Ectodermal cell (in vitro differentiated cells): ENCODE results near the gene NAA10.

Source experiments
- H3K27ac ChIP-seq: 2 replicates; pipeline ENCODE4 v1.7.0; 2013; ENCODE audit warnings: mild to moderate bottlenecking, low read depth, low read length; ENCODE audit not compliant: insufficient read depth, poor library complexity, severe bottlenecking
- H3K27me3 ChIP-seq: 2 replicates; pipeline ENCODE4 v1.7.0; 2013; ENCODE audit warnings: mild to moderate bottlenecking, low read length; ENCODE audit not compliant: insufficient read depth, control insufficient read depth, poor library complexity, severe bottlenecking
- H3K36me3 ChIP-seq: one replicate; pipeline ENCODE4 v1.7.0; 2013; ENCODE audit warnings: low read length; ENCODE audit not compliant: control insufficient read depth, insufficient read depth
- H3K4me1 ChIP-seq: one replicate; pipeline ENCODE4 v1.7.0; 2013; ENCODE audit warnings: low read length; ENCODE audit not compliant: control insufficient read depth, insufficient read depth
- H3K4me3 ChIP-seq: 2 replicates; pipeline ENCODE4 v1.7.0; 2013; ENCODE audit warnings: low read depth, low read length, control low read depth; ENCODE audit not compliant: insufficient read depth
- H3K9me3 ChIP-seq: 2 replicates; pipeline ENCODE4 v1.7.0; 2013; ENCODE audit warnings: mild to moderate bottlenecking, low read length, moderate library complexity; ENCODE audit not compliant: control insufficient read depth
- WGBS, 2 experiments: methylation state at CpG; one replicate each; pipeline ENCODE4 v1.1.7; 2013; ENCODE audit warnings: missing lambda C conversion rate in 2 of 2; 5-methylcytosine and 5-hydroxymethylcytosine counted together

NAA10 gene

GRCh38 chrX:153901753-153902140 lies 33.1 kb downstream of the NAA10 start:
- 72 to 75% methylated on average over 8 of the region's 8 CpGs for WGBS, 2 experiments
- H3K27ac ChIP-seq, result no peak overlapping the region

GRCh38 chrX:153900831-153901752 lies 33.7 kb downstream of the NAA10 start:
- Histone ChIP-seq H3K36me3 (no peaks in the 10 kb centered on the region), H3K4me3 (no peak overlapping the region), H3K9me3 (no peaks in the 10 kb centered on the region), H3K27me3 (no peaks in the 10 kb centered on the region), H3K27ac (no peak overlapping the region), H3K4me1 (no peaks in the 10 kb centered on the region)
- WGBS, 2 experiments, result 62 to 64% methylated on average over 26 of the region's 26 CpGs

More at GRCh38 chrX:153901753-153902140, 33.1 kb downstream of the NAA10 start:
- H3K36me3 ChIP-seq, result no peaks in the 10 kb centered on the region
- H3K9me3 ChIP-seq, result no peaks in the 10 kb centered on the region
- H3K27me3 ChIP-seq, result no peaks in the 10 kb centered on the region
- H3K4me3 ChIP-seq, result no peak overlapping the region
- H3K4me1 ChIP-seq, result no peaks in the 10 kb centered on the region

DNA sequence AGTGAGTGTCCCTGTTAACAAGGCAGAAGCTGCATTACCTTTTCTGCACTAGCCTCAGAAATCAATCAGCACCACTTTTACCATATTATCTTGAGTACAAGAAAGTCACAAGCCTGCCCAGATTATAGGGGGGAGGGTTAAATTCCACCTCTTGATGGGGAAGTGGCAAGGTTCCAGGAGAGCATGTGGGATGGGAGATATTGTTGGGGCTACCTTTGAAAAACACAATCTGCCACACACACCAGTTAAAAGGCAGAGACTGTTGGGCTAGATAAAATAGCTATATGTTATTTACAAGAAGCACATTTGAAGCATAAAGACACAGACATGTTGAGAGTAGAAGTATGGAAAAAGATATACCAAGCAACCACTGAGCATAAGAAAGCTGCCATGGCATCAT lies 36.9 kb downstream of the NAA10 start:
- Histone ChIP-seq H3K27ac (no peak overlapping the region), H3K27me3 (no peaks in the 10 kb centered on the region), H3K36me3 (no peaks in the 10 kb centered on the region), H3K4me3 (no peak overlapping the region), H3K9me3 (no peaks in the 10 kb centered on the region), H3K4me1 (no peaks in the 10 kb centered on the region)

GRCh38 chrX:153889123-153889522 lies 45.7 kb downstream of the NAA10 start:
- Histone ChIP-seq H3K4me3 (no peak overlapping the region), H3K9me3 (no peaks in the 10 kb centered on the region), H3K36me3 (no peaks in the 10 kb centered on the region), H3K4me1 (peaks cover 5% of the 10 kb centered on the region), H3K27ac (no peak overlapping the region), H3K27me3 (peaks cover 27% of the 10 kb centered on the region)
- WGBS, 2 experiments, result 95 to 99% methylated on average over 4 to 5 of the region's 6 CpGs

DNA sequence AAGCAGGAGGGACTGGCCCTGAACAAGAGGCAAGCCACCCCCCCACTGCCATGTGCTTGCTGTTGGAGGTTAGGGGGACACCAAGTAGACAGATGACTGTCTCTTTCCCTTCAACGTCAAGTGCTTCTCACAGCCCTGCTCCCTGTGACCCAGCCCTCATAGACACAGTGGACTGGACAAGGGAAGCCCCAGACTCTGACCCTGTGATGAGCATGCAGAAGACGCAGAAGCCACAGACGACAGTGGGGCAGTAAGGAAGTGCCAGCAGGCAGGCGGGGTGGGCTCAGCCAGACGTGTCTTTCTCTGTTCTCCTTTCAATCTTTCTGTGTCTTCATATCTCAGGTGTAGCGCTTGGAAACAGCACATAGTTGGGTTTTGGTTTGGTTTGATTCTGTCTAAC lies 46.5 kb downstream of the NAA10 start:
- 85 to 89% methylated on average over 5 to 6 of the region's 6 CpGs for WGBS, 2 experiments
- Histone ChIP-seq H3K4me1 (peaks cover 13% of the 10 kb centered on the region), H3K4me3 (no peak overlapping the region), H3K9me3 (no peaks in the 10 kb centered on the region), H3K27ac (no peak overlapping the region), H3K36me3 (no peaks in the 10 kb centered on the region), H3K27me3 (peaks cover 27% of the 10 kb centered on the region)

GRCh38 chrX:153887385-153887784 lies 47.5 kb downstream of the NAA10 start:
- H3K4me3 ChIP-seq, result no peak overlapping the region
- WGBS, 2 experiments, result 75 to 91% methylated on average over 5 to 8 of the region's 8 CpGs
- no peaks in the 10 kb centered on the region for H3K9me3 ChIP-seq
- H3K27me3 ChIP-seq, result peaks cover 27% of the 10 kb centered on the region
- peaks cover 15% of the 10 kb centered on the region for H3K4me1 ChIP-seq
- no peaks in the 10 kb centered on the region for H3K36me3 ChIP-seq
- H3K27ac ChIP-seq, result no peak overlapping the region

DNA sequence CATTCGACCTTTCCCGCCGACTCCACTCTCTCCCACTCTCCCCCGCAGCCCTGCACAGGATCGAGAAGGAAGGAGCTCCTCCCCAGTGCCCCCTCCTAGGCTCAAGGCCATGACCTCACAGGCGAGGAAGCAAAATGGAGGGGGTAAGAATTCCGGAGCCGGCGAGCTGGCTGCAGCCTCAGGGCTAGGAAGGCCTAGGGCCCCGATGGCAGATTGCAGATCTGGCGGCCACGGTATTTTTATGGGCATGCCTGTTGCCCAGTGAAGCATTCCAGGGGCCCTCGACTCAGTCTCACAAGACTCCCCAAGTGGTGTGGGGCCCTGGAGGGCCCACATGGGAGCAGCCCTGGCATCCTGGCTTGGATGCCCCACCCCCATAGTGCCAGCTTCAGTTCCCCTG lies 47.9 kb downstream of the NAA10 start:
- 17 to 22% methylated on average over 13 of the region's 13 CpGs for WGBS, 2 experiments
- Histone ChIP-seq H3K36me3 (no peaks in the 10 kb centered on the region), H3K27ac (no peak overlapping the region), H3K9me3 (no peaks in the 10 kb centered on the region), H3K4me1 (peaks cover 20% of the 10 kb centered on the region), H3K27me3 (peaks cover 27% of the 10 kb centered on the region), H3K4me3 (no peak overlapping the region)

DNA sequence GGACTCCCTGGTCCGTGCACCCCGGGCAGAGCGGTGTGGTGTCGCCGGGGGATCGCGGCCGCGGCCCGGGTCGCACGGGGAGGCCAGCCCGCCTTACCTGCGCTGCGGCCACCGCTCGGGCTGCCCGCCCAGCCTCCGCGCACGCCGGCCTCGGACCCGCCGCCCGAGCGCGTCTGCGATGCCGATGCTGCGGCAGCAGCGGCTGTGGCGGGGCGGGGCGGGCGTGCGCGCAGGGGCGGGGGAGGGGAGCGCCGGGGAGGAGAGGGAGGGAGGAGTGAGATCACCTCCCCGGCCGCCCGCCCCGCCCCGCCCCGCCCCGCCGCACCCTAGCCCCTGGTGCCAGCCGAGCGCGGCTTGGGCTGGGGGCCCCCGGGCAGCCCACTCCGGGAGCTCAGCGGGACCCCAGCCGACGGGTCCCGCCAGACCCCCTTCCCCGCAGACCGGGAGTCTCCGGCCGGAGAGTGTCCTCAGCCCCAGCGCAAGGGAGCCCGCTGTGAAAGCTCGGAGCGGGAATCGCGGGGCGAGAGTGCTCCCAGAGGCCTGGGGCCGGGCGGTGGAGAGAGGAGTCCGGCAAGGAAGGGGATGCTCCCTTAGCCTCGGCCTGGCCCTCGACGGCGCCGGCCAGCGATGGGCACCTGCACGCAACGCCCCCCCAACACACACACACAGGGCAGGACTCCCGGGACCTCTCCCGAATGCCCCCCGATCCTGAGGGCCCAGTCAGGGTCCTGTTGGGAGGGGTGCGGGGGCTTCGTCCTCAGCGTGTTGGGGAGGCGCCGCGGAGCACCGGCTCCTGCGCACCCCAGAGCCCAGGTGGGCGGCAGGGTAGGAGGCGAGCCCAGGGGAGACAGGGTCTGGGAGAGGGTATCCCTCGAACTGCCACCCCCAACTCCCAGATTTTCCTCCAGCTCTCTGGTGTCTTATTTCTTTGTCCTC lies 48.6 kb downstream of the NAA10 start, which contains the start of gene L1CAM:
L1CAM (minus strand) TSS at position 206 of the 936 bp plus-strand sequence. CDS start 10,337 bp downstream, outside the sequence.
- Histone ChIP-seq H3K27ac (no peak within 1 kb of the TSS), H3K4me3 (peak within 1 kb of the TSS; percentile 43), H3K4me1 (peaks cover 26% of the 10 kb centered on the region), H3K9me3 (no peaks in the 10 kb centered on the region), H3K36me3 (no peaks in the 10 kb centered on the region), H3K27me3 (peaks cover 27% of the 10 kb centered on the region)
- WGBS, 2 experiments, result 1% methylated on average over 79 to 91 of the region's 94 CpGs

DNA sequence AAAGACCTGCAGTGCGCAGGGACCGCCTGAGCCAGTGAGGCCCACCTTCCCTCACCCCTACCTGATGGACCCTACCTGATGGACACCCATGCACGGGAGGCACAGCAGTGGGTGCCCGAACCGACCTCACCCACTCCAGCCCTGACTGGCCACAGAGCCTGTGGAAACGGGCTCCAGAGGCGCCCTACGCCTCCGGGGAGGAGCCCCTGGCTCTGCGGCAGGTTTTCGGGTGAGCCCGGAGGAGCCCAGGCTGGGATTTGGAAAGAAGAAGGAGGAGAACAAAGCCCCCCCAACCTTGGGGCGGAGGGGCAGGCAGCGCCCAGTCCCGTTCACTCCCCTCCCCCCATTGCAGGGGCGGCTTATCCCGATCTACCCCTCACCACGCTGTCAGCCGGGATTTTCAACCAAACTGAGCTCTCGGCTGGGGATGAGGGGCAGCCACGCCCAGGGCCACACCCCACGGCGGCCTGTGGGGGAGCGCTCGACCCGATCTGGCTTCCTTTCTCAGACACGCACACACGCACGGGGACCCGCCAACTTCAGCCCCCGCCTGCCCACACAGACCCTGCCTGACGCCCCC lies 49.5 kb downstream of the NAA10 start:
- peak overlapping the region; percentile 43 for H3K4me3 ChIP-seq
- H3K27me3 ChIP-seq, result peaks cover 27% of the 10 kb centered on the region
- H3K36me3 ChIP-seq, result no peaks in the 10 kb centered on the region
- H3K4me1 ChIP-seq, result peaks cover 36% of the 10 kb centered on the region
- H3K9me3 ChIP-seq, result no peaks in the 10 kb centered on the region
- WGBS, 2 experiments, result 5 to 6% methylated on average over 32 of the region's 32 CpGs
- no peak overlapping the region for H3K27ac ChIP-seq
